HG02943 (cell line): ENCODE results near the gene GRID2.

Experiments
- ATAC-seq: cut with Tn5 transposase; IDR thresholded peaks from one replicate; pipeline ENCODE4 v1.9.1; 2021; ENCODE audit warnings: mild to moderate bottlenecking, low read depth, moderate library complexity; ENCODE audit not compliant: unreplicated experiment

The GRID2 gene

GRCh38 chr4:93169966-93170365 is 866.2 kb downstream of the GRID2 start:
- no peak for ATAC-seq

DNA sequence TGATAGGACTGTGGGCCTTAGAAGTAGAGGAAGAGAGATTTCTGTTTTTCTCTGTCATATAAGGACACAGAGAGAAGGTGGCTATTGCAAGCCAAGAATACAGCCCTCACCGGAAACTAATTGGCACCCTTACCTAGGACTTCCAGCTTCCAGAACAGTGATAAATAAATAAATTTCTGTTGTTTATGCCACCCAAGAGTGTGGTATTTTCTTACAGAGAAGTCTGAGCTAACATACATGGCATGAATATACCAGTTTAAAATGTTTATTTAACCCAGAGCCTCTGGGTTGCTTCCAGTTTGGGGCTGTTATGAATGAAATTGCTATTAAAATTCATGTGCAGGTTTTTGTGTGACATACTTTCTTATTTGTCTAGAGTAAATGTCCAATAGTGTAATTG is 870.8 kb downstream of the GRID2 start:
- ATAC-seq = no peak

GRCh38 chr4:93178279-93178678 is 874.5 kb downstream of the GRID2 start:
- no peak for ATAC-seq

- ATAC-seq = no peak
These were observed 875.3 kb downstream of the GRID2 start for GRCh38 chr4:93179044-93179443.

DNA sequence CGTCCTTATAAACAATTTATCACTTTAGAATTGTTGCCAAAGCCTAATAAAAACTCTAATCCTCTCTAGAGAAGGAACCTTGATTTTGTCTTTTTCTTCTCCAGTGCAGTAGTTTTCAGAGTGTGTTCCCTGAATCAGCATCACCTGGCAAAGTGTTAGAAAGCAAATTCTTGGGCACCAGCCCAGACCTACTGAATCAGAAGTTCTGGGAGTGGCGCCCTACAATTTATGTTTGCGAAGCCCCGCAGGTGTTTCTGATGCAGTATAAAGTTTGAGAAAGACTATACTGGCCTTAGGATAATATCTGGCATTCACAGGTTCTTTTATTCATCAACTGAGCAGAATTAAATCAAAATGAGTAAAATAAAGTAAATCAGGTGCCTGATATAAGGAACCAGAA is 879.0 kb downstream of the GRID2 start:
- ATAC-seq = no peak

DNA sequence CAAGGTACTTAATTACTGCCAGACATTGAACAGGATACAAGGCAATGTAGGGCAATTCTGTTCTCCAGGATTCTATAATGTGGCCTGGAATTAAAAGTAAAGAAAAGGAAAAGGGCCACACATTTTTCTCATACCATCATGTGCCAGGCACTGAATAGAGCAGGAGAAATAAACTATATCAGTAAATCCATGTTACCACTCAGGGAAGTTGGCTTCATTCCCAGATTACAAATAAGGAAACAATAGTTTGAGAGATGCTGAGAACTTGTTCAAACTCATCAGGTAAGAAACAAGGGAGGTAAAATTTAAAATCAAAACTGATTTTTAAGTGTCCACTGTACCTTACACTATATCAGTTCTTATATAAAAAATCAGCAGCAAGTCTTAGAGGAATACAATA is 879.8 kb downstream of the GRID2 start:
- ATAC-seq = no peak

DNA sequence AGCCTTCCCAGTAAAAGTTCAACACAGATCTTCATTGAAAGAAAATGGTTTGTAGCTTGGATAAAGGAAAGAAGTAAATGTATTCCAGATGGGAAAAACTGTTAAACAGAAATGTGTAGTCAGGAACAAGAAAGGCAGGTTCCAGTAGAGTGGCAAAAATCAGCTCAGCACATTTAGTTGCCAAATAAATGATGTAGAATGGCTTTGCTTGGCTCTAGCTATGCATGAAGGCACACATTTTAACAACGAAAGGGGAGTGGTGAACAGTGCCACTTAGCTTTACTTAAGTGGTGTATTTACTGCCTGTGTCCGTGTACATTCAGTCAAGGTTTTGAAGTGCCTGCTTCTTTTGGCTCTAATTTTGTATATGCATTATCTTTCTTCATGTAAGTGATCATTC is 880.3 kb downstream of the GRID2 start:
- ATAC-seq = no peak

DNA sequence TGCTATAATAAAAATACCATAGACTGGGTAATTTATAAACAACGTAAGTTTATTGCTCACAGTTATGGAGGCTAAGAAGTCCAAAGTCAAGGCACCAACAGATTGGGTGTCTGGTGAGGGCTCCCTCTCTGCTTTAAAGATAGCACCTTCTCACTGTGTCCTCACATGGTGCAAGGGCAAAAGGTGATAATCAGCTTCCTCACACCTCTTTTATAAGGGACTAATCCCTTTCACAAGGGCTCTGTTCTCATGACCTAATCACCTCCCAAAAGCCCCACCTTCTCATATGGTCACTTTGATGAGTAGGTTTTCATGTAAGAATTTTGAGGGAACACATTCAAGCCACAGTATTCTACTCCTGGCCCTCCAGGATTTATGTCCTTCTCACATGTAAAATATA is 883.1 kb downstream of the GRID2 start:
- no peak for ATAC-seq

GRCh38 chr4:93187466-93187865 is 883.7 kb downstream of the GRID2 start:
- no peak for ATAC-seq

DNA sequence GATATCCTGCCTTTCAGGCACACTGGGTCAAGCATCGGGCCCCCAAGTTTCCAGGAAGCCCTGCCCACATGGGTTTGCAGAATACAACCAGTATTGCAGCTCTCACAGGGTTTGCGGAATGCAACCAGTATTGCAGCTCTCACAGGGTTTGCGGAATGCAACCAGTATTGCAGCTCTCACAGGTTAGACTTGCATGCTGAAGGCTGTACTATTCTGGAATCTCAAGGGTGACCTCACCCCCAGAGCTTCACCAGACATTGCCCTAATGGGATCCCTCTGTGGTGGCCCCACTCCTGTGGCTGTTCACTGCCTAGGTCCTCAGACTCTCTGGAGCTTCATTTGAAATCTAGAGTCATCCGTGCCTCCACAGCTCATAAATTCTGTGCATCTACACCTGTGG is 884.1 kb downstream of the GRID2 start:
- ATAC-seq = no peak

DNA sequence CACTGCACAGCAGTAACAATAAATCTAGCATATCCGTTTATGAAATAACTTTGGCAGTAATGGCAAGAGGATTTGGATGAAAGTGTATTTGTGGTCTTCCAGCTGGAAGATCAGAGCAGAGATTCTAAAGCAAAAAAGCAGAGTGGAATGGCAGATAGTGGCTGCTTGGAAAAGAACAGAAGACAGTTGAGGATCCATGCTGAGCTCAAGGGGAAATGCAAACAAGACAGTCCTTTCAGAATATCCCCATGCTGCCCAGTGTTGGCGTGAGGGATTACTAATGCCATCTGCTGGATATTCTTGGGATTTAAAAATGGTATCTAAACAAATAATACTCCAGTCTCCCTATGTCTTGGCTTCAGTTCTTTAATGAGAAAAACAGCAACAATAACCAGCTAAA is 895.7 kb downstream of the GRID2 start:
- no peak for ATAC-seq

DNA sequence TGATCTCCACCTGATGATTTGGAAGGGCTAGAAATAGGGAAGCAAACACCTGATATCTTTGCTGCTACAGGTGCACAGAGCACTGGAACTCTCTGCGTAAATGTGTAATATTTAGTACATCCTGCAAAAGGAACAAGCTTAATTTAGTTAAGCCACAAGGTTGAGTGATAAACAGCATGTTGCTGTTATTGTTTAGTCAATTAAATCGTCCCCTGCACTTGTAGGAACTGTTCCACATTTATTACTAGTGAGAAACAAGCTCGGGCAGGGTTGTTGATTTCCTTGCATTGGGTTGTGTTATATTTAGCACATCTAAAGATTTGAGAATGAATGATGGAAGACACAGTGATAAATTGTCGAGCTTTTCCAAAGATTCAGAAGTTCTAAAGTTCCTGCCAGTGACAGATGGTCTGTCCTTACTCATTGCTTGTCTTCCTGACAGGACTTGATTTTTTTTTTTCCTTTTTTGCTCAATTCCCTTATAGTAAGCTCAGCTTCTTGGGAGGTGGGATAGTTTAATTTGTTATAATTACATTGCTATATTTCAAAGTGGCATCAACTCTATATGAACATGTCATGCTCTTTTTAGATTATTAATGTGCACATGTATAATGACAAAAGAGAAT is 897.8 kb downstream of the GRID2 start:
- no peak for ATAC-seq

DNA sequence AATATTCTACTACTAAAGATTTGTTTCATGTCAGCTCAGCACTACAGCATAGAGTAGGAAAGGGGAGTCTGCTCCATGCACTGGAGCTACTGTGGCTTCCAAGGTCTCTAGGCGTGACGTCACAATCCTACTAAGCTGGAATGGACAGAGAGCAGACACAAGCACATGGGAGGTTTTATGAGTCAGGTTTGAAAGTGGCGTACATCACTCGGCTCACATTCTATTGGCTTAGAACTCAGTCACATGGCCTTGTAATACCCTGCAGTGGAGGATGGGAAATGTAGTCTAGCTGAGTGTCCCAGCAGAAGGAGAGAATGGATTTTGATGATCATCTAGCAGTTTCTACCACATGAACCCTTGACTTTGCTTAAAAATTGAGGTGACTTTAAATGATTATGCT is 899.9 kb downstream of the GRID2 start:
- ATAC-seq = no peak

DNA sequence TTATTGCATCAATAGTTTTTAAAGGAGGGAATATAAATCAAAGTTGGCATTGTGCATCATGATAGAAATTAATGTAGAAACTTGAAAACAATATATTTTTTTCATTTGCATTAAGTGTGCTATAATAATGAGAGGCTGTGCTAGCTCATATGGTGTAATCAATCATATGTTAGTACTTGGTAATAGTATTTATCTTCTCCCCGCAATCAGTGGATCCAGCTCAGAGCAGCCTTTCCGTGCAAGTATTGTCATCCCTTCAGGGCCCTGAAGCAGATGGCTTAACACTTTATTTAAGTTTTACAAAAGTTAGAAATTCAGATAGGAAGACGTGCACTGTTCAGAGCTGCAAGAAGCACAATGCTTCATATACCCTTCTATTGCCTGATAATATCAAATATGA is 908.5 kb downstream of the GRID2 start:
- ATAC-seq = no peak

DNA sequence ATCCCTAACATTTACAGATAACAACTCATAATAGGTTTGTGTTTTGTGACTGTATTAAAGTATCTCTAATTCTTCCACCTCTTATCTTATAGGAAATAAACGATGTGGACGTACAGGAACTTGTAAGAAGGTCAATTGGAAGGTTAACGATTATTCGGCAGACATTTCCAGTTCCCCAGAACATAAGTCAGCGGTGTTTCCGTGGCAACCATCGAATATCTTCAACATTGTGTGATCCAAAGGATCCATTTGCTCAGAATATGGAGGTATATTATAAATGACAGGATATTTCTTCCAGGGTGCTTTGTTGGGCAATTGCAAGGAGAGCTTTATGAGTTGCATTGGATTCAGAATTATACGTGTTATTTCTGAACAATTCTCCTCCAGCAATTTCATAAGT is 912.9 kb downstream of the GRID2 start:
- no peak for ATAC-seq

DNA sequence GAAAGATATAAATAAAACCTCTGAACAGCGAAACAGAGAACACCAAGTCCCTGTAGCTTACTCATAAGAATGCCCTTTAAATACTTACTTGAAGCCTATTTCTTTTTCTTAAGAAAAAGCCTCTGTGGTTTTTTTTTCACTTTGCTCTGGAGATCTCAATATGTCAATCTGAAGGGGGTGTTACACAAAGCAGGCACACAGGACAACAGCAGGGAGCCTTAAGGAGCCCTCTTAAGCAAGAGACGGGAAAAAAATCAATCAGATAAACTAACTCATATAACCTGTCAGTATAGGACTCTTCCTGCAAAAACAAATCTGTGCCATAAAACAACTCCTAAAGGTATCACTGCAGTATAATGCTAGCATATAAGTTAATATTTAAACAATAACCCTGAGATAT is 913.7 kb downstream of the GRID2 start:
- ATAC-seq = no peak

DNA sequence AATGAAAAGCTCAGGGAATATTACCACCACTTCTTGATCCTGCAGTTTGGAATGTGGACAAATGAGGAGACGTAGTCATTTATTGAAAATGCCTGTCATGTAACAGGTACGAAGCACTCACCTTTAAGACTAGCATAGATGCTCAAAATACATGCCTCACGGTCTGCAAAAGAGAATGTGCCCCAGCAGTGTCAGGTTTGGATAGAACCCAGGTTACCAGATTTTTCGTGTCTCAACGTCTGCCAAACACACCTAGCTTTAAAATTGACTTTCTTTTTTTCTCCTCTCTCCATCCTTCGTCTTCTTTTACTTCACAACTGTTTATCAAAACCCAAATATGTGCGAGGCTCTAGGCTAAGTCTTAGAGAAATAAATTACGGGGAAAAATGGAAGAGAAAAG is 918.0 kb downstream of the GRID2 start:
- no peak for ATAC-seq

DNA sequence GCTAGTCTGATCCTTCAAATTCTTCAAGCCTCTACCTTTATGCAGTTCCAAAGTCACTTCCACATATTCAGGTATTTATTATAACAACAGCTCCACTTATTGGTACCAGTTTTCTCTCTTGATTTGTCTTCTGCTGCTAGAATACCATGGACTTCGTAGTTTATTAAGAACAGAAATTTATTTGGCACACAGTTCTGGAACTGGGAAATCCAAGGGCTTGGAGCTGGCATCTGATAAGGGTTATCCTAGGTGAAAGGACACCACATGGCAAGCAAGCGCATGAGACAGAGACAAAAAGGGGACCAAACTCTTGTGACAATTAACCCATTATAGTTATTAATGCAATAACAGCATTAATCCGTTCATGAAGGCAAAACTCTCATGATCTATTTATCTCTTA is 924.3 kb downstream of the GRID2 start:
- no peak for ATAC-seq

GRCh38 chr4:93232883-93233282 is 929.1 kb downstream of the GRID2 start:
- no peak for ATAC-seq

DNA sequence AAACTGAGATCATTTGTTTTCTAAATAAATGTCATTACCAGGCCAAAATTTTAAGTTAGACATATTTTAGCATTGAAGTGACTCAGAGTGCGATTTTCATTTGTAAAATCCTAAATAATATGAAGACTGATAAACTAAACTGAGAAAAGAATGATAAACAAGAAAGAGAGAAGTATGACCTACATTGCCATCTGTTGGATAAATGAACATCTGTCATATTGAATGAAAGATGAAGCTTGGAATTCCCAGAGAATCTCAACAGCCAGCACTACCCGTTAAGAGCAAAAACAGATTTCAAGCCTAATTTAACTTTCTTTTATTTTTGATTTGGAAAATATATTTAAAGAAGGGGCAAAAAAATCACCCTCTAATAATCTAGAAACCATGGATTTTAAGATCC is 933.8 kb downstream of the GRID2 start:
- no peak for ATAC-seq

DNA sequence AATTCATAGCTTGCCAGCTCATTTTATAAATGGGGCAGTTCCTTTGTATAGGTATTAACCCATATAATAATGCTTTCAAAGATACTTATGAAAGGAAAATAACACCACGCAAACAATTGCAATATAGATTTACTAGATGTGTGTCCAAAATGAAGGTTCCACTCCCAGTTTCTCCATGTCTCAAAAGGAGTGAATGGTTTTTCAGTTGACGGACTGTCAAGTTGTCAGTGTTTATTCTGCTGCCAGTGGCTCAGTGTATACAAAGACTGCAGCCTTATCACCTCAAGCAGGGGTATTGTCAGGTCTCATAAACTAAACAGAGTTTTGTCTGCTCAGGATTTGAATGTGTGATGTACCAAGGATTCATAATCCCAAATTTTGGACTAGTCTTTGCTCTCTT is 939.5 kb downstream of the GRID2 start:
- ATAC-seq = no peak

GRCh38 chr4:93261207-93261606 is 957.4 kb downstream of the GRID2 start:
- no peak for ATAC-seq

GRCh38 chr4:93263166-93263565 is 959.4 kb downstream of the GRID2 start:
- ATAC-seq = no peak
